ENCODE data around the gene DNAJA4.

- TF ChIP-seq CTCF (conservative IDR thresholded peaks at IDR 0.05; ENCODE audit: low read length) (no peak), EZH2phosphoT487 (IDR thresholded peaks at IDR 0.05; ENCODE audit: borderline replicate concordance, low read depth, low read length) (no peak)
These were observed 19.5 kb upstream of the DNAJA4 start for GRCh38 chr15:78244893-78245292.
